Effector CD4-positive, alpha-beta T cell (primary cell): ENCODE measurements around the gene CNPY1.
"Not testable (repeated sequence)": the region's sequence is repeated elsewhere in the genome, so short reads cannot be mapped to it uniquely, and the experiment has no call there.

Experiments
- DNase-seq: peaks from one replicate; pipeline ENCODE4 v3.0.0-alpha.2; 2020

CNPY1 gene

DNA sequence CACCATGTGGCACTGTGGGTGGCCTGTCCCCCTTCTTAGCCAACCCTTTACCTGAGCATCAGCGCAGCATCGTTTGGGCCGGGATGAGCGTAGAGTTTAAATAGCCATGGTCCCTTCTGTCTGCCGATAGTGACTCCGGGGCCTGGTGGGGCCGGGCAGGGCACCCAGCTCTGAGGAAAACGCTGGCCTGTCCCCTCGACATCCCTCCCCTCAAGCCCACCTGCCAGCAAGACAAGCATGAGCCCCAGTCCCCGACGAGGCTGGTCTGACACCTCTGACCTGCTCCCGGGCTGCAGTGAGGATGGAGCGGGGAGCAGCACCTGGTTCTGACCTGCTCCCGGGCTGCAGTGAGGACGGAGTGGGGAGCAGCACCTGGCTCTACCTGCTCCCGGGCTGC, 31.1 kb upstream of the CNPY1 start:
- DNase-seq, result no peak

GRCh38 chr7:155576900-155577508, 30.6 kb upstream of the CNPY1 start:
- no peak for DNase-seq

DNA sequence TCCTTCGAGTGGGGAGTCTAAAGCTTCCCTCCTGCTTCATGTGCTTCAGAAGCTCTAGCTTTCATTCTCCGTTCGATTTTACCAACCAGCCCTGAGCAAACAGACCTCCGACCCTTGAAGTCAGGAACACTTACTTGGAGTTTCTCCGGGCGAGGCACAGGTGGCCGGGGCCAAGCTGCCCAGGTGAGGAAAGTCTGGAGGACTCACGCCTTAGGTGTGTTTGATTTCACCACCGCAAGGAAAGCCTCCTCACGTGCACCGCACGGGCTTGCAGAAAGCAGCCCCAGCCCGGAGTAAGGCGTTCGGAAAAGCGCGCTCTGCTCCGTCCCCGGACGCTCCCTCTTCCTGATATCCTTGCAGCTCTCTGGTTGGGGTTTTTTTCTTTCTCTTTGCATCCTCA, 30.1 kb upstream of the CNPY1 start:
- DNase-seq, result no peak

- no peak for DNase-seq
These were observed 28.4 kb upstream of the CNPY1 start for GRCh38 chr7:155574556-155575290.

DNA sequence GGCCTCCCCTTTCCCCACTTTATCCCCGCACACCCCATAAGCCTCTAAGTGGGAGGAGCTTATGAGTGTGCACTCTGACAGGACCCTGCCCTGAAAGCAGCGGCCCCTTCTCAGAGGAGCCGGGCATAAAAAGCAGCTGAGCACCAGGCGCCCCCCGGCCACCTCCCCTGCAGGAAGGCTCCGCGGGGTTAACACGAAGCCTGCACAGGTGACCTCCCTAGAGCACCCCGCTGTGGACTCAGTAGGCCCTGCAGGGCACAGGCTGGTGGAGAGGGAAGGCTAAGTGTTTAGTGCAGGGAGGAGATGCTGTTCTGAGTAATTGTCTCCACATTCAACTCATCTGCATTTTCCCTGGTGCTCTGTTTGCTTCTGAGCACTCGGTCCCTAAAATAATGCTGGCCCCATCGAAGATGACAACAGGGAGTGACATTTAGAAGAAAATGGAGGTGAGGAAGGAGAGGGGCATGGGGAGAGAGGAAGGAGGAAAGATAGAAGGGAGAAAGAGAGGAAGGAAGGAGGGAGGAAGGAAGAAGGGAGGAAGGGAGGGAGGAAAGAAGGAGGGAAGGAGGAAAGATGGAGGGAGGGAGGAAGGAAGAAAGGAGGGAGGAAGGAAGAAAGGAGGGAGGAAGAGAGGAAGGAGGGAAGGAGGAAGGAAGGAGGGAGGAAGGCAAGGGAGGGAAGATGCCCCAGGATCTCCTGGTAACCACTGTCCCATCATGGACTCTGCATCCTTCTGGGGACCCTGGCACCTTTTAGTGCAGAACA, 25.4 kb upstream of the CNPY1 start:
- DNase-seq, result no peak

- DNase-seq, result no peak
These were observed 24.6 kb upstream of the CNPY1 start for GRCh38 chr7:155570991-155571390.

GRCh38 chr7:155570171-155570958, 24.0 kb upstream of the CNPY1 start:
- DNase-seq, result no peak

DNA sequence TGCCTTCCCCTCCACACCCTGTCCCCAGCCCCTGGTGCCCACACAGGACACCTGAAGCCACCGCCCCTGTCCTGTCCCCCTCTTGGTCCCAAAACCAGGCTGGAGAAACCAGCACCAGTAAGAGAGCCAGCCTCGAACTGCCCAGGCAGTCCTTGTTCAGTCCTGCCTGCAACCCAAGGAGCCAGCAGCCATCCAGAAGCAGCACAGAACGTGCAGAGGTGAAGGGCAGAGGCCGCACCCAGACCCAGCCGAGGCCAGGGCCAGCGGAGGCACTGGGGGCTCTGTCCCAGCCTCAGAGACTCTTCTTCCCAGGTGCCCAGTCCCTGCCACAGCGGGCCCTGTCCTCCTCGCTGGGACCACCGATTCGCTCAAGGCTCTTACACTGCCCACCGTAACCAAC, 23.3 kb upstream of the CNPY1 start:
- no peak for DNase-seq

- DNase-seq, result no peak
These were observed 22.6 kb upstream of the CNPY1 start for GRCh38 chr7:155568842-155569494.

- no peak for DNase-seq
These were observed 21.9 kb upstream of the CNPY1 start for GRCh38 chr7:155568333-155568660.

- DNase-seq, result no peak
These were observed 21.4 kb upstream of the CNPY1 start for GRCh38 chr7:155567646-155568332.

GRCh38 chr7:155566011-155566836, 19.9 kb upstream of the CNPY1 start:
- DNase-seq, result no peak

DNA sequence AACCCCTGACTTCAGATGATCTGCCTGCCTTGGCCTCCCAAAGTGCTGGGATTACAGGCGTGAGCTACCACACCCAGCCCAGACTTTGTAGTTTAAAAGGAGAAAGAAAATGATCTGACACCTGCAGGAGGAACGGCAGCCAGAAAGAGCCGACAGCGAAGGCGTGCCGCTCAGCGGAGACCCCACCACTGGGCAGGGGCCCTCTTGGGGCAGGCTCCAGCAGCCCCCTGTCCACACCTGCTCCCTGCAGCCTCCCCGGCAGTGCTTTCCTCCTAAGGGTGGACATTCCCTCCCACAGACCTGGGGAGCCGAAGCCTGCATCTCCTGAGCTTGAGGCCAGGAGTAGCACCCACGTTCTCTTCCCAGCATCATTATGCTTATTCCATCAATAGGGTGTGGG, 19.2 kb upstream of the CNPY1 start:
- DNase-seq, result no peak

DNA sequence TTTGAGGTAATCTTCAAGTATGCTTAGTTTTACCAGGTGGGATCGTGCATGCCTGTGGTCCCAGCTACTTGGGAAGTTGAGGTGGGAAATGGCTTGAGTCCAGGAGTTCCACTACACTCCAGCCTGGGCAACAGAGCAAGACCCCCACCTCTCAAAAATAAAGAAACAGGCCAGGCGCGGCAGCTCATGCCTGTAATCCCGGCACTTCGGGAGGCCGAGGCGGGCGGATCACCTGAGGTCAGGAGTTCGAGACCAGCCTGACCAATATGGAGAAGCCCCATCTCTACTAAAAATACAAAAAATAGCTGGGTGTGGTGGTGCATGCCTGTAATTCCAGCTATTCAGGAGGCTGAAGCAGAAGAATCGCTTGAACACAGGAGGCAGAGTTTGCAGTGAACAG, 16.6 kb upstream of the CNPY1 start:
- DNase-seq, result not testable (repeated sequence)

GRCh38 chr7:155562106-155562505, 15.7 kb upstream of the CNPY1 start:
- no peak for DNase-seq

GRCh38 chr7:155560982-155561686, 14.8 kb upstream of the CNPY1 start:
- DNase-seq, result no peak

DNA sequence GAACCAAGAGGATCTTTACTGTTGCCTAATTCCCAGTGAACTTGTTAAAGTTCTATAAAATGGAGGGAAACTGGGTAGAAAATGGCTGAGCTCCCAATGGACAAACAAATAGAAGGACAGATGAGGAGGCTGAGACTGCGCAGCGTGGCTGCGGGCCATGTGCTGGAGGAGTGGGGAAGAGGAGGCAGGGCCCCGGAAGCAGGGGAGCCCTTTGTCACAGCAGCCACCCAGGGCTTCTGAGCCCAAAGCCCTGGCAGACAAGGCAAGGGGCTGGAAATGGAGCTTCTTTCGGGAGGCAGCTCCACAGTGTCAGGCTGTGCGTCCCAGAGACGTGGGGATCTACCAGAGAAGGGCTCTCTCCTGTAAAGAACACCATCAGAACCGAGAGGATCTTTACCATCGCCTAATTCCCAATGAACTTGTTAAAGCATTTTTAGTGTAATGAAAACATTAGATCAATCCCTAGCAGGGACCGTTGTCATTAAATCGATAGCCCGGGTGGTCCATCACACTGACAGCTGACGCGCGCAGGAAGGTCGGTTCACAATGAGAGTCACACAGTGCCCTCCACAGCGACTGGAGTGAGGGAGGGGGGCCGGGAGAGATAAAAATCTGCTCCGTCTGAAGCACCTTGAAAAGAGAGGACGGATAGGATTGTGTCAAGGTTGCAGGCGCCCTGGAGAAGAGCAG, 14.0 kb upstream of the CNPY1 start:
- DNase-seq, result no peak

DNA sequence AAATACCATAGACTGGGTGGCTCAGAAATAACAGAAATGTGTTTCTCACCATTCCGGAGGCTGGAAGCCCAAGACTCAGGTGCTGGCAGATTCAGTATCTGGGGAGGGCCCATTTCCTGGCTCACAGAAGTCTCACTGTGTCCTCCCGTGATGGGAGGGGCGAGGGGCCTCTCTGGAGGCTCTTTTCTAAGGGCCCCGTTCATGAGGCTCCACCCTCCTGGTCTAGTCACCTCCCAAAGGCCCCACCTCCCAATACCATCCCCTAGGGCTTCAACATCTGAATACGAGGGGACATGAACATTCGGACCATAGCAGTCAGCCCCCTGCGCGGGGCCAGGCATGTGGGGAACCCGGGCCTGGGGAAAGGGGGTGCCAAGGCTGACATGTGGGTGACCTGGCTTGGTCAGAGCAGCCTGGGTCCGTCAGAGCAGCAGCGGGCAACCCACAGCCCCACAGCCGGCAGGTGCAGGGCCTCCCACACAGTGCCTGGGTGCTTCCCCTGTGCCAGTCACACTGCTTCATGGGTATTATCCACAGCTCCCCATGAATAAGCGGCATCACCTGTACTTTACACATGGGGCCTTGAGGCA, 13.3 kb upstream of the CNPY1 start:
- DNase-seq, result no peak

GRCh38 chr7:155558961-155559360, 12.6 kb upstream of the CNPY1 start:
- no peak for DNase-seq

DNA sequence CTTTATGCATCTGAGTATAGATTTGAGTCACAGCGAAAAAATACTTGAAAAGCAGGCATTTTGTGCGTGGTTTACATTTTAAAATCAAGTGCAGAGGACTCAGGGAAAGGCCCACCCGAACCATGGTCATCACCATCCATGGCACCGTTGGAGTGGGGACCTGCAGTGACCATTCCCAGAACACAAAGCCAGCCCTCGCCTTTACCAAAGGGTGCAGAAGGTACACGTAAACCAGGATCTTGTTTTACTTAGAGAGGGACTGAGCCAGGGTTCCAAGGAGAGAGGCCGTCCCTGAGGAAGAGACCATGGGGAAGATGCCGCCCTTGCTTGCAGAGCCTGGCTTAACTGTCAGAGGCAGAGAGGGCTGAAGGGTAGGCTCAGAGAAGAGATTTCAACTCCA, 12.0 kb upstream of the CNPY1 start:
- no peak for DNase-seq
